SK-N-MC (cell line): ENCODE results near the gene CLDN20.

Source experiments
- EZH2 ChIP-seq: fragments of 200-600 bp; sonication (generic); IDR thresholded peaks from one replicate; pipeline ENCODE4 v1.6.1; 2017; ENCODE audit warnings: antibody characterized with exemption
- FOXP2 ChIP-seq: optimal IDR thresholded peaks from 2 replicates; pipeline ENCODE3; 2011; ENCODE audit warnings: mild to moderate bottlenecking, moderate library complexity; ENCODE audit not compliant: insufficient read depth; ENCODE audit errors: extremely low read length, control extremely low read depth
- POLR2AphosphoS5 ChIP-seq: IDR thresholded peaks from 2 replicates; pipeline ENCODE4 v1.6.1; 2012; ENCODE audit warnings: mild to moderate bottlenecking, low read depth, low read length, borderline replicate concordance

GRCh38 chr6:155306958-155307357, 43.1 kb downstream of the CLDN20 start:
- TF ChIP-seq POLR2AphosphoS5 (no peak), EZH2 (no peak), FOXP2 (no peak)
